Stimulated activated CD4-positive, alpha-beta T cell treated with anti-CD3 and anti-CD28 coated beads, Interleukin-4, amount 100 ng/mL, for 48 hours (primary cell): ENCODE measurements around the gene PDZRN4.

Source experiments
- DNase-seq, 2 donors: peaks; one replicate each; pipeline ENCODE4 v3.0.0-alpha.2; 2020; ENCODE audit warnings: low read depth in 2 of 2

The PDZRN4 gene

DNA sequence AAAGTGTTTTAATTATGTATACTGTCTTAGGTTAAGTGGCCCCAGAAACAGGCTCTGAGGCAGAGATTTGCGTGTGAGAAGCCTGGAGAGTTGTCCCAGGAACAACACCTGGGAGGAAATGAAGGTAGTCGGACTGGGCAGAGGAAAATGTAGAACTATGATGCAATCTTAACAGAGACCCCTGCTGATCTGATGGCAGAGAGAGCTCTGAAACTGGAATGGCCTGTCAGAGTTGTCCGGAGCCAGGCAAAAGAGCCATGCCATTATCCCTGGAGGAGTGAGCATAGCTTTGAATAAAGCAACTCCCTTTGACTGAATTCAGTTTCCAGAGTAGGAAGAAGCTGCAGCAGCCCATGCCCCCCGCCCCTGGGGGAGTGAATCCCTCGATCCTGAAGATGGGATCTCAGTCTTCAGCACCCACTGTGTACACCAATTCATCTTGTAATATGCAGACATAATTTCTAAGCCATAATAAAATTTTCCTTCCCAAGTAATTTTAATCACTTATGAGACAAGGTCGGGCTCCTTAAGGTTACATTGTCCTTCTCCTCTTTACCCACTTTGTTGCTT, 264.8 kb downstream of the PDZRN4 start:
- no peak for DNase-seq

- DNase-seq: no peak
Observed at GRCh38 chr12:41453409-41453808, 265.3 kb downstream of the PDZRN4 start.

- no peak for DNase-seq
Observed at GRCh38 chr12:41459111-41459905, 271.2 kb downstream of the PDZRN4 start.

GRCh38 chr12:41459906-41460214, 271.7 kb downstream of the PDZRN4 start:
- no peak for DNase-seq

DNA sequence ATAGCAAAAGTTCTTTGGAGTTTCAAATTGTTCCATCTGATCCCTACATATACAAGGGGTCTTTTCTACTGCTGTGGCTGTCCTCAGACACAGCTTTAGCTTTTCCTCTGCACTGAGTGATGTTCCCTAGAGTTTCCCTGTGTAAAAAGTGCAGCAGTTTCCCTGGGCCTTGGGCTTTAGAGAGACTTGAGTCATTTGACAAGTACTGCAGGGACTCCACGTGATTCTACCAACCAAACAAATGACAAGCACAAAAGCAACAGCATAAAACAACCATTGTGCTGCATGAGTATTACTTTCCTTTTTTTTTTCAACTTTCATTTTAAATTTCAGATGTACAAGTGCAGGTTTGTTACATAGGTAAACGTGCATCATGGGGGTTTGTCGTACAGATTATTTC, 272.8 kb downstream of the PDZRN4 start:
- no peak for DNase-seq

DNA sequence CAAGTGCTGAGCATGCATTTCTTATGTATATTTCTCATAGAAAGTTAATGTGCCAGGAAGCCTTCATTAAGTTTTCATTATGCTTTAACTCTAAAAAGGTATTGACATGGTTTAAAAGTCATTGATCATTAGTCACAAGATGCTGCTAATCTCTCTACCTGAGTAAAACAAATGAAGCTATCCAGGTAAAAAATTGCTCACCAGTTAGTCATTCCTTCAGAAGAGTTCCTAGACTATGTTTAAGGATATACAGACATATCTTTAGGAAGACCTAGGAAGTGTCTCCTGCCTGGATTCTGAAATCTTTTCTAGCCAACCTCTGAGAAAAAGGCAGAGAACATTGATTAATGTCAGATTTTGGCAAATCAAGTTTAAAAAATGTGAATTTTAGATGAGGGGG, 274.2 kb downstream of the PDZRN4 start:
- no peak for DNase-seq

DNA sequence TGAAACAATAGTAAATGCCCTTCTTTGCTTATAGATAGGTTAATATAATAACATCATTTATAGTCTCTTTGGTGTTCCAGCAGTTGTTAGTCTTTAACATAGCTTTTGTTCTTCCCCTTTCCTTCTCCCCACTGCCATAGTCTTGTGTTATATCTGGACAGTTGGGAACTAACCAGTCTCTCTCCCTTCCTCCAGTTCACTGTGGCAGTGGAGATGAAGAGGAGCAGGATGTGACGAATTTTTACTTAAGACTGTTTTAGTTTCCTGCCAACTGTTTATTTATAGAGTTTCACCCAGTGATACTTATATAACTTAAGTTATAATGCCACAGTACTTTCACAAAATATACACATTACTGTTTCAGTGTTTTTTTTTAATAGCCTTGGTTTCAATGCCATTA, 277.4 kb downstream of the PDZRN4 start:
- no peak for DNase-seq

DNA sequence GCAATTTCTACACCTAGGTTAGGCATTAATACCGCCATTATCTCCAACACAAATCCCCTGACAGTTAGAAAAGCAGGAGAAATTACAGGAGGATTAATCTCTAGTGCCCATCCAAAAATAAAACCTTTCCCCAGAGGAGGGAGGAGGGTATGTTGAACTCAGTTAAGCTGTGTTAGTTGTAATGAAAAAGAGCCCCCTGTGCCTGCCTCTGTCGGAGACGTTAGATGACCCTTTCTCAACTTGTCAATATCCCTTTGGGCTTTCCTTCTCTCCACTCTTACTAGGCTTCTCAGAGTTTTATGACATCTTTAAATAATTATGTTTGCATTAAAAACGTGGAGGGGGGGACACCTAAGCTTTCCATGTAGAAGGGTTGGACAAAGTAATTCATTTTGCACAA, 278.2 kb downstream of the PDZRN4 start:
- no peak for DNase-seq

GRCh38 chr12:41466802-41467201, 278.7 kb downstream of the PDZRN4 start:
- no peak for DNase-seq

DNA sequence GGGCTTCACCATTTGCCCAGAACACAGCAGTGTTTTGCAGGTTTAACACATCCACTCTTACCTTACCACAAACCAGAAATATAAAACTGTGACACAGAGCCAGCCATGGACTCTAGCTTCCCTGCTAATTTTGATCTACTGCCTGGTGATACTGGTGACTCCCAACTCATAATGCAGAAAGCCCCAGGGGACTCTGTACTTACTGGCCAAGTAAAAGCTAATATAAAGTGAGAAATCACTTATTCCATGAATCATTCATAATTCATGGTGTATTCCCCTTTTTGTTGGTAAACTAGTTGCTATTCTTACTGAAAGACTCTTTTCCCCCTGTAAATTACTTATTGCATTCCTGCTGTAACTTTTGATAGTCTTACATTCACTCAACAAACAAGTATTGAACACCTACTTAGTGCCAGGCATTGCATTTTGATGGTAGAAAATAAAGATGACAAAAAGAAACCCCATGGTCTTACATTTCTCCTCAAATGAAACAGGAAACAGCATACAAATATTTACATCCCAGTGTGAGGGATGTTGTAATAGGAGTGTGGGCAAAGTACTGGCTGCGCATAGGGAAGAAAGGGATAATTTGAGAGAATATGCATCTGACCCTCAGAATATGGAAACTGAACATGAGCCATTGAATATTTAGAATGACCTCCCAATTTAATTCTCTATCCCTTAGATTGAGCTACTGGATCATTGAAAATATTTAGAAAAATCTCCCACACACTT, 279.6 kb downstream of the PDZRN4 start:
- DNase-seq: no peak

- DNase-seq: no peak
Observed at GRCh38 chr12:41468341-41468740, 280.2 kb downstream of the PDZRN4 start.

- DNase-seq: no peak
Observed at GRCh38 chr12:41468756-41469155, 280.6 kb downstream of the PDZRN4 start.

DNA sequence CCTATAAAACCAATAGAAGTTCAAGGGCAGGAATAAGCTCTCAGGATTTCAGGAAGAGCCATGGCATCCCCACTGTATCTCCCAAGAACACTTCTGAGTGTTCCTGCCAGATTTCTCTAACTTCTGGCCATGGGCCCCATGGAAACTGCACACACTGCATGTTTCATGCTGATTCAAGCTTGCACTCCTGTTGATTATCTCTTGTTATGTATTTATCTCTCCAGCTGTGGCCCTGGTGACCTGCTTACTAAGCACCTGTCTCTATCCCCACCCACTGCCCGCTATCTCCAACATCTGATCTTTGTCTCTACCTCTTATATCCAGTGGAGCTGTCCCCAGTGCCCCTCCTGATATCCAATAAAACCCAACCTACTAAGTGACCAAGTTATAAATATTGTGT, 285.3 kb downstream of the PDZRN4 start:
- no peak for DNase-seq

DNA sequence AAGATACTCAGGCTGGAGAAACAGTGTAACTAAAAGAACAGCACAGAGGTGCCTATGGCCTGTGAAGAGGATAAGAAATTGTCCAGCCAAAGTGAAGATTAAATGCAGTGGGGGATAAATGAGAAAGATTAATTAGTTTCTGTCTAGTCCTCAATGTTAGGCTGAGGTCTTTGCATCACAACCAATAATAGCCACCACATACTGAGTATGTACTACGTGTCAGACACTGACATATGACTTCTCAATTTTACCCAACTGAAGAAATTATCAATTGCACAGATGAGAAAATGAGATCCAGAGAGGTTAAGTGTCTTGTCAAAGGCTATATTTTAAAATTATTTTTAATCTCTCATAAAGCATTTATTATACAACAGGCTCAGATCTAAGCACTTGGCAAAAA, 285.9 kb downstream of the PDZRN4 start:
- no peak for DNase-seq

DNA sequence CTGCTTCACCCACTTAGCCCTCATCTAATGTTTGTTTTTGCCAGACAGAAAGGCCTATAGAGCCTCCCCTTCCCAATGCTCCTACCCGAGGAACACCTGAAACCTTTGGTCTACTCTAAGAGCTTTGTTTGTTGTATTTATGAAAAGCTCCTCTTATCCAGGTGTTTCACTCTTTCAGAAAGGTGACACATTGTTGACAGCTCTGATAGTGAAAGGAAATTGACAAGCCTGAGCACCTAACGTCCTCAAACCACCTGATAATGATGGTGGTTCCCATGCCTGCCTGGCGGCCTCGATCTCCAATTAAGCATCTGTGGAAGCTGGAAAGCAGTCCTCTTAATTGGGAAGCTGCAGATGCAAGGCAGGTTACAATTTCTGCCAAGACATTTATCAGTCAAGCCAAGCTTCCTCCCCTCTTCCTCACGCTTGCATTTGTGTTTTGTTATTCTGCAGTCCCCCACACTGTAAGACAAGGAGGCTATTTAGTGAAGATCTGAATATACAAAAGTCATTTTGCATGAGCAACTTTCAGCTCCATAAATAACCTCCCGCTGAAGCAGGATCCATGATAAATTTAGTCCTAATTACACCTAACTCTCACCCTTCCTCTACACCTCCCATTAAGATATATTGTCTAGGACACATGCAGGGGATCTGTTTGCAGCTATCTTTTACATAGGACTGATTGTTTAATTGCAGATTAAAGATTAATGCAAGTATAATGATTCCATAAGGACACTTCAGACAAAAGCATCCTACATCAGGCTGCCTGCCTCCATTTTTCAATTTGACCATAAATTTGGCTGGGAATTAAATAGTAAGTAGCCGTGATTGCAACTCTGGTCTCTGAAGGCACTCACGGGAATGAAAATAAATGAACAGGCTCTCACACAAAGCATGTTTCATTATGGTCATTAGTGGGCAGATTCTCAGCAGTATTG, 288.6 kb downstream of the PDZRN4 start:
- no peak for DNase-seq

GRCh38 chr12:41479426-41479825, 291.3 kb downstream of the PDZRN4 start:
- DNase-seq: no peak

DNA sequence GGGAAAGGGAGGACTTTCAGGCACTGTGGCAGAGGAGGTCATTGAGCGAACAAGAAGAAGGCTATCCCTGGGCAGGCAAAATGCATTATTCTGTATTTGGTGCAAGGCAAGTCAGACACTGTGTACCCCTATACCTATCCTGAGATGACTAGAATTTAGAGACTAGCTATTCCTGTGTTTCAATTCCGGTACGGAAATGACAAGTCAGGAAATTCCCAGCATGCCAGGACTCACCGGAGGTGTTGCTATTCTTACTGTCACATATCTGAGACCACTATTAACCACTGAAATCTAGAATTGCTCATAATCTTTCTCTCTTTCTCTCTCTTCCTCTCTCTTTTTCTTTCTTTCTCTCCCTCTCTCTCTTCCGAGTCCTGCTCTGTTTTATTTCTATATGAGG, 297.1 kb downstream of the PDZRN4 start:
- DNase-seq: no peak

GRCh38 chr12:41486718-41487117, 298.6 kb downstream of the PDZRN4 start:
- no peak for DNase-seq

GRCh38 chr12:41496009-41496408, 307.9 kb downstream of the PDZRN4 start:
- DNase-seq: no peak

GRCh38 chr12:41497409-41497808, 309.3 kb downstream of the PDZRN4 start:
- no peak for DNase-seq

DNA sequence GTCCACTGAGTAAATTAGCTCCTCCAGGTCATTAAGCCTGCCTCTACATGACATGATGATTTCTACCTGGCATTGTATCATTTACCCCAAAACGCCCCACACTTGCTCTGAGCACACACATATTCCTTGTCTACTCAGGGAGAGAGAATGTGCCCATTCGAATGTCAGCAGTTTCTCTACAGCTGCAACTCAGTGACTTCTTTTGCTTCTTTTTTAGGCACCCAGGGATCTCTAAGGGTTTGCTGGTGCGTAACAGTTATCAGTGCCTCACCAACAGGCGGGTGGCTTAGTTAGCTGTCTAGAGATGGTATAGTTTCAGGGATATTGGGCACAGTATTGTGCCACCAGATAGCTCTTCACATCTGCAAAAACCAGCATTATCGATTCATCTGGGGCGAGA, 316.9 kb downstream of the PDZRN4 start:
- DNase-seq: no peak

DNA sequence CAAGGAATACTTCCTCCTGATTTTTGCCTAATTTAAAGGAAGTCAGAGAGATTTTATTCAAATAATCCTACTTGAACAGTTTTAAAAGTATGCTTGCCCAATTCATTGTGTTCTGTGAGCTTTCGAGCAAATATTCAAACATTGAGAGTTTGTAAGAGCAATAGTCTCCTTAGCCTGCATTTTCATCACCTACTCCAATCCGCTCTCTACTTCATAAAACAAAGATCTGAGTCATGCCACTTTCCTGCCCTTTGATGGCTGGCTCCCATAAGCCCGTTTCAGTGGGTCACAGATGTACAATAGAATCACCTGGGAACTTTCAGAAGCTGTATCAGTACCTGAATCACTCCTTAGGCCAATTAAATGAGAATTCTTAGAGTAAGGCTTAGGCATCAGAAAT, 319.2 kb downstream of the PDZRN4 start:
- DNase-seq: no peak
